Stimulated activated naive CD8-positive, alpha-beta T cell treated with anti-CD3 and anti-CD28 coated beads, Interleukin-15, Interleukin-2, amounts not matched to agents 100 ng/mL and 50 ng/mL, for 24 hours (primary cell): Measurements from ENCODE around the gene REEP3.

Source experiments
- H3K27ac Mint-ChIP-seq: one replicate; pipeline ENCODE4 v1.8.0; 2021; ENCODE audit warnings: mild to moderate bottlenecking, mixed read lengths
- H3K27me3 Mint-ChIP-seq: one replicate; pipeline ENCODE4 v1.8.0; 2021; ENCODE audit warnings: mixed read lengths
- H3K36me3 Mint-ChIP-seq: one replicate; pipeline ENCODE4 v1.8.0; 2021; ENCODE audit warnings: low read depth, mixed read lengths
- H3K4me1 Mint-ChIP-seq: one replicate; pipeline ENCODE4 v1.8.0; 2021; ENCODE audit warnings: low read depth, mixed read lengths
- H3K4me3 Mint-ChIP-seq: one replicate; pipeline ENCODE4 v1.8.0; 2021; ENCODE audit warnings: mild to moderate bottlenecking, mixed read lengths
- H3K9me3 Mint-ChIP-seq: one replicate; pipeline ENCODE4 v1.8.0; 2021; ENCODE audit warnings: mixed read lengths

Gene REEP3

DNA sequence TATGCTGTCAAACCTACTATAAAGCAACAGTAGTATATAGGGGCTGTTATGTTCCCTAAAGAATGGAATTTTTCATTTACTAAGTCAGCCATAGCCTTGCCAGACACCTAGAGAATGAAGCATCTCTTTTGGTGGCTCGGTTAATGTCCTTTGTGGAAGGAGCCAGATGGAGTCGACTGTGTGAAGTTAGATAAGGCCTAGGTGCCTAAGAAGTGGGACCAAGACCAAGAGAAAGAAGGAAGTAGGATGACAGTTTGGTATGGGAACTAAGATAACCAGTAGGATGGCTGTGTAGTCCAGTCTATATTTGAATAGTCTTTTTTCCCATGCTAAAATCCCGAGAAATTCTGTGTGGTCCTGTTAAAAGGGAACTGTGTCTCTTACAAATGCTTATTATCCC lies 62.2 kb downstream of the REEP3 start:
- Mint-ChIP-seq H3K9me3 (no peaks in the 10 kb centered on the region), H3K36me3 (no peaks in the 10 kb centered on the region), H3K27ac (no peak overlapping the region), H3K4me1 (no peaks in the 10 kb centered on the region), H3K27me3 (no peaks in the 10 kb centered on the region), H3K4me3 (no peak overlapping the region)

DNA sequence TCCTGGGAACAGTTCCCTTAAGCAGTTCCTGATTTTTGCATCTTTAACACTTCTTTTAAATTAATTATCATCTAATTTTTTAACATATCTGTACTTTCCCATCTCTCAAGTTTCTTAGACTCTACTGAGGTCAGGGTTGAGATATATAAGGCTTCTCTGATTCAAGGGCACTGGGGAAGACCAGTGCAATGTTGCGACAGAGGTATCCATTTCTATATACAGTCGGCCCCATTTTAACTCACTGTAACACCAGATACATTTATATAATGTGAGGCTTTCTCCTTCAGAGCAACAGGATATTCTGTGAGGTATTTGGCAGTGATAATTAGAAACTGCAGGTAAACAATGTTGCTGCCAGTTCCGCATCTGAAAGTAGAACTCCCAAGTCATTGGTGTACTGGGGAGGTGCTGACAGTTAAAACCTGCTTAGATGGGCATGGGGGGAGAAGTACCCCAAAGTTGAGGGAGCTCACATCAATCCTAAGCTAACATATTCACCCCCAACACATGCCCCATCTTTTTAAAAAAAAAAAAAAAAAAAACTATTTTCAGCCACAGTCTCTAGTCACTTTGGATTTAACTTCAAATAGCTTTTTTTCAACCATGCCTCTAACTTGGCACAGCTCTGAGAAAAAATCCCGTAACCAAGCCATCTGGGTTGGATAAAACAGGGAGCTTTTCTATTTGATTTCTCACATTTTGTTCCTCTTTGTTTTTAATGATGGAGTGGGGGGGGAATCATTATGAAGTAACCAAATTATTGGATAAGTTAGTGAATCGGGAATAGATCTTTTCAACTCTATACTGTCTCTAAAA lies 62.9 kb downstream of the REEP3 start:
- Mint-ChIP-seq H3K36me3 (no peaks in the 10 kb centered on the region), H3K4me1 (no peaks in the 10 kb centered on the region), H3K9me3 (no peaks in the 10 kb centered on the region), H3K27me3 (no peaks in the 10 kb centered on the region), H3K27ac (no peak overlapping the region), H3K4me3 (no peak overlapping the region)

DNA sequence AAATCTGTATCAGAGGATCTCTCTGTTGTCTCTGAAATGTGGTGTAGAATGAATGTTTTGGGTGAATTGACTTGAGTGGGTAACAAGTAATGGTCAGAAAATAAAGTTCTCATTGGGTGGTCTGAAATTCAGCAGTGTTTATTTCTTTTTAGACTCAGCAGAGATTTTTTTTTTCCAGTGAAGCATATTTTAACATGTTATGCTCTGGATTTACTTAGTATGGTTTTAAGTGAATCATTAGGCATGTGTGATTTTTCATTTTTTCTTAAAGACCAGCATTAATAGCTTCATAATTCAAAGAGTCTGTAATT lies 63.5 kb downstream of the REEP3 start:
- H3K36me3 Mint-ChIP-seq, result no peaks in the 10 kb centered on the region

DNA sequence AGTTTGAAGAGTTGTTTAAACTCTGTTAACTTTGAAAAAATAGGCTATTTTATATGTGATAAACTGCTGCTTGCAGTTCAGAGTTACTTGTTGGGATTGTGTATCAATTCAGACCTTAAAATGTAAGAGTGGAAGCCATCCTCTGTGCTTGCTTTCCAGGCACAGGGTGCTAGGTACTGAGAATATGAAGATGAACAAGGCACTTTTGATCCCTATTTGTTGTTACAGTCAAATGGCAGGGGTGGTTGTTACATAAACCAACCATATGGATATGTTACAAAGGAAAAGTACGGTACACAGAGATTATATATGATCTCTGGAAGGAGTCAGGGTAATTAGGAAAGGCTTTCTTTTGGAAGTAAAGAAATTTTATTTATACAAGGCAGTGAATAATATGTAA lies 63.8 kb downstream of the REEP3 start:
- Mint-ChIP-seq H3K27ac (no peak overlapping the region), H3K36me3 (no peaks in the 10 kb centered on the region), H3K27me3 (no peaks in the 10 kb centered on the region), H3K4me3 (no peak overlapping the region), H3K4me1 (no peaks in the 10 kb centered on the region), H3K9me3 (no peaks in the 10 kb centered on the region)

More for the DNA sequence above, 63.5 kb downstream of the REEP3 start:
- no peak overlapping the region for H3K27ac Mint-ChIP-seq
- no peaks in the 10 kb centered on the region for H3K27me3 Mint-ChIP-seq
- no peak overlapping the region for H3K4me3 Mint-ChIP-seq
- no peaks in the 10 kb centered on the region for H3K4me1 Mint-ChIP-seq
- H3K9me3 Mint-ChIP-seq, result no peaks in the 10 kb centered on the region

DNA sequence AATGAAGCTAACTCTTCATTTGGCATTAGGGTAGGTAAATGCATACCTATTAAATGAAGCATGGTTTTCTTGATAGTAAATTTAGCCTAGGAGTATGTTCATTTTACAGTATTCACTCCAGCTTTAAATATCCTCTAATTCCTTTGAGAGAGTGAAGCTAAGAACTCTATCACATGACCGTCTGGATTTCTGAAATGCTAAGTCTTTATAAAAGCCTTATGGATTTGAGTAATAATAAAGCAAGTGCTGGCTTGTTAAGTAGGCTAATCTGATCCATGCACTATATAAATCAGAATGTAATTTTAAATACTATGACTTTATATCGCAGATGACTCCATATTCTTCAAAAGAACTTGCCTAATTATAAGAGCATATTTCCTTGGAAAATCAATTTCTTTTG lies 64.8 kb downstream of the REEP3 start:
- no peaks in the 10 kb centered on the region for H3K4me1 Mint-ChIP-seq

DNA sequence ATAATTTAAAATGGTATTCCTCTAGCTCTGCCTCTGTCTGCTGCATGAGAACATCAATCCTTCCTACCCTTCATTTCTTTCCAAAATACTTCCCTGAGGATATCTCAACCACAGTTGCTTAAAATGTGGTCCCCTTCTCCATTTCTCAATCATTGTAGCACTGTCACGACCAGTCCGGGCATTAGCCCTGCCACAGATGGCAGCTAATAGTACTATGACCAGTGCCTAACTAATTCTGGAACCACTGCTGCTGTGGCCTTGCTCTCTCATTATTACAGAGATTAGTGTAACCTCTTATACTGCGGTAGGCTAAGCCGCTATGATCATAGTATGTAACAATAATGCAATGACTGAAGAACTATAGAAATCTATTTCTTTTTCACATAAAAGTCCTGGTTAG lies 66.0 kb downstream of the REEP3 start:
- H3K4me3 Mint-ChIP-seq, result no peak overlapping the region
- no peaks in the 10 kb centered on the region for H3K9me3 Mint-ChIP-seq
- no peaks in the 10 kb centered on the region for H3K36me3 Mint-ChIP-seq
- H3K27me3 Mint-ChIP-seq, result no peaks in the 10 kb centered on the region
- no peak overlapping the region for H3K27ac Mint-ChIP-seq
- H3K4me1 Mint-ChIP-seq, result no peaks in the 10 kb centered on the region

More for the DNA sequence above, 64.8 kb downstream of the REEP3 start:
- H3K27ac Mint-ChIP-seq, result no peak overlapping the region
- no peaks in the 10 kb centered on the region for H3K36me3 Mint-ChIP-seq
- no peak overlapping the region for H3K4me3 Mint-ChIP-seq
- no peaks in the 10 kb centered on the region for H3K9me3 Mint-ChIP-seq
- H3K27me3 Mint-ChIP-seq, result no peaks in the 10 kb centered on the region

DNA sequence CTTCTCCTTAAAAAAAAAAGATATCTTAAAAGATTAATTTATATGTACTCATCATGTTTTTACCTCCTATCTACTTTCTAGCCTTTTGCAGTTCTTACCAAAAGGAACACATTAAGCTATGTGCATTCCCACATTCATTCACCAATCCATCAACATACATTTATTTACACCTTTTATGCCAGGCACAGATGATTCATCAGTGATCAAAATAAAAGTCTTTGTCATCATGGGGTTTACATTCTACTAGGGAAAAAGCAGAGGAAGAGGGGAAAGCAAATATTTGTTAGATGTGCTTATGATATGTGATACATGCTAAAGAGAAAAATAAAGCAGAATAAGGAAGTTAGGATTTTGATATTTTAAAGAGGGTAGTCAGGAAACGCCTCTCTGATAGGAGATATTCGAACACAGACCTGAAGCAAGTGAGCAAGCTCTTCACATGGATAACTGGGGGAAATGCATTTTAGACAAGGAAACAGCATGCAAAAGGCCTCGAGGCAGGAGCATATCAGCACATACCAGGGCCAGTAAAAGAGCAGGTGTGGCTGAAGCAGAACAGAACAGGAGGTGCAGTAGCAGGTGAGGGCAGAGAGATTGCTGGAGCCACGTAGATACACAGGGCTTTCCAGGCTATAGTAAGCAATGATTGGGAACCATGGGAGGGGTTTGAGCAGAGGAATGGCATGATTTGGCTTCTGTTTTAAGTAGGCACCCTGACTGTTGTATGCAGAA lies 67.4 kb downstream of the REEP3 start:
- Mint-ChIP-seq H3K4me3 (no peak overlapping the region), H3K4me1 (no peaks in the 10 kb centered on the region), H3K9me3 (no peaks in the 10 kb centered on the region), H3K27me3 (no peaks in the 10 kb centered on the region), H3K27ac (no peak overlapping the region), H3K36me3 (peaks cover 2% of the 10 kb centered on the region)

DNA sequence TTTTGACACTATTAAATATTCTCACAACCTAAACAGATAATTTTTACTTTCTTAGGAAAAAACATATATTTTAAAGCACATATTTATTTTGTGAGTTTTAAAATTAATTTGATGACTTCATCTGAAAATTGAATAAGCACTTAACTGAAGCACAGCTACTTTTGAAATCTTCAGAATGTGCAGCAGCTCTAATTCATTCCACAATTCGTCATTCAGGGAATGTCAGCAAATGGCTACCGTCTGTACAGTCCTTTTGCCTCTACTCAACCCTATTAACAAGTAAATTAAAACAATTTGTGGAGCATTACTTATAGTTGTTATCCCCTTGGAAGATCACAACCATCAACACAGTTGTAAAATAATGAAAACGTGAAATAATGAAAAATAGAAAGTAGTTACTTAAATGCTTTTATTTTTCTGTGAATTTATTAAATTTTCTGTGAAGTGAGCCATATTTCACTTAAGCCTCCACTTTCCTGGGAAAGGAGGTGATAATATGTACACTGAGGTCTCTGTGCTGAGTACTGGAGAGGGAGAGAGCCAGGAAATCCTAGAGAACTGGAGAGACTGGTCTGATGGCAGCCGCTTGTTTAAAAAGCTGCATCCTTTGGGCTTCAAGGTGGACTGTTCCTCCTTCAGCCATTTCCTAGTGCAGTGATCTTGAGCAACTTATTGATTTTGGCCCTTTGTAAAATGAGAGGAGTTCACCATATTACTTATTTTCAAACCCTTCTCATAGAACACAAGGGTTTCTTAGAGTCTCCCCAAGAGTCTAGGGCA lies 70.6 kb downstream of the REEP3 start:
- Mint-ChIP-seq H3K9me3 (no peaks in the 10 kb centered on the region), H3K27ac (no peak overlapping the region), H3K4me3 (no peak overlapping the region), H3K4me1 (no peaks in the 10 kb centered on the region), H3K36me3 (peaks cover 25% of the 10 kb centered on the region), H3K27me3 (no peaks in the 10 kb centered on the region)

DNA sequence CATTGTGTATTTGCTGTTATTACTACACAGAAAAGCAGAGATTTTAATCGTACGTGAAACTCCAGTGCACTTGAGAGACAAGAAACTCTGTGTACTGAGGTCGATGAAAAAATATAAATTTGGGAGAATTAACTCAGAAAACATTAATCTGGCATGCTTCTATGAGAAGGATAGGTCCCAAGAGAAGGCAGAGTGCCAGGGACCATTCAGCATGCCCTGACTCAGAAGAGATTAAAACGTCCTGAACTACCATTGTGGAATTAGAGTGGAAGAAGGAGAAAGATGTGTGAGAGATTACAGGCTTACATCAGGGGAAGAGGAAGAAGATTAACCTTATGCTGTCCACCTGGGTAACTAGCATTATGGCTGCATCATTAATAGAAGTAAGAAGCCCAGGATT lies 72.4 kb downstream of the REEP3 start:
- Mint-ChIP-seq H3K4me1 (no peaks in the 10 kb centered on the region), H3K27me3 (no peaks in the 10 kb centered on the region), H3K27ac (no peak overlapping the region), H3K4me3 (no peak overlapping the region), H3K36me3 (peaks cover 33% of the 10 kb centered on the region), H3K9me3 (no peaks in the 10 kb centered on the region)

DNA sequence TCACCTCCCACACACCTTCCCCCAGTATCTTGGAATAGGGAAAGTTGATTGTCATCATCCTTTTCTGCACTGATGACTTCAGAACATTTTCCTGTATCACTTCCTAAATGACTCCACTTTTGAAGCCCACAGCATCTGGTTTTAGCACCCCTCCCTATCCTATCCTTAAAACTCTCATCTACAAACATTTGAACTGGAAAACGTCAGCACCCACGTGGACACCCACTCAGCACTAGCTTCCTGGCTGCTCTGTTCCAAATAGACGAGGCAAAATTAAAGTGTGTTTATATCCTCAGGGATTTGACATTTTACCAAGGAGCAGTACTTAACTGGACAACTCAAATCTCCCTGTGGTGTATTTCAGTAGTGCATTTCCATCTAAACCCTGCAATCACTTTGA lies 73.9 kb downstream of the REEP3 start:
- no peaks in the 10 kb centered on the region for H3K27me3 Mint-ChIP-seq
- no peaks in the 10 kb centered on the region for H3K9me3 Mint-ChIP-seq
- H3K36me3 Mint-ChIP-seq, result peaks cover 40% of the 10 kb centered on the region
- no peak overlapping the region for H3K27ac Mint-ChIP-seq
- H3K4me1 Mint-ChIP-seq, result no peaks in the 10 kb centered on the region
- H3K4me3 Mint-ChIP-seq, result no peak overlapping the region

DNA sequence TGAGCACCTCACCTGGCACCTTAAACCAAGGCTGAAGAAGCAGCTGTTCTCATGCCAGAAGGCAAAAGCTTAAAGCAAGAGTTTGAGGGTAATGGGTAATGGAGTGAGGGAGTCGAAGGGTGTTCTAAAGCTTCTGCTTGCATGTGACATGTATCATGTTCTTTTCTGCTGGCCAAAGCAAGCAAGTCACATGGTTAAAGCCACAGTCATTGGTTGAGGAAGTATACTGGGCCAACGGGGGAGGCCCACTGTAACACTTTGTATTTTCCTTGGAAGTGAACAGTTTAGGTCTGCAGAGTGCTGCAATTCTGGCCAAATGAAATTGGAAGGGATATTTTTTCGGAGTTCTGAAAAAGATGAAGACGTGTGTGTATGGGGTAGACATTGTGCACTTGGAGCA lies 75.7 kb downstream of the REEP3 start:
- Mint-ChIP-seq H3K4me1 (no peaks in the 10 kb centered on the region), H3K27ac (no peak overlapping the region), H3K27me3 (no peaks in the 10 kb centered on the region), H3K36me3 (peaks cover 41% of the 10 kb centered on the region), H3K9me3 (no peaks in the 10 kb centered on the region), H3K4me3 (no peak overlapping the region)

DNA sequence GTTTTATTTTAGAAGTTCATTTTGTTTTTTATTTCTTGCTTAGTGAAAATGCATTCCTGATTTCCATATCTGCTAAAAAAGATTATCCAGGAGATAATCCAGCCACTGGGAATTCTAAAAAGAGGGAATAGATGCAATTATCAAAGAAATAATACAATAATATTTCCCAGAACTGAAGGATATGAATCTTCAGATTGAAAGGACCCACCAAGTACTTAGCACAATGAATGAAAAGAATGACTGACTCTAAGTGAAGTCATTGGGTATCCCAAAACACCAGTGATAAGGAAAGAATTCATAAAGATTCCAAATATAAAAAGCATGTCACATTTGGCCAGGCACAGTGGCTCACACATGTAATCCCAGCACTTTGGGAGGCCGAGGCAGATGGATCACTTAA lies 79.3 kb downstream of the REEP3 start:
- Mint-ChIP-seq H3K9me3 (no peaks in the 10 kb centered on the region), H3K4me1 (no peaks in the 10 kb centered on the region), H3K36me3 (peaks cover 31% of the 10 kb centered on the region), H3K4me3 (no peak overlapping the region), H3K27ac (no peak overlapping the region), H3K27me3 (no peaks in the 10 kb centered on the region)

DNA sequence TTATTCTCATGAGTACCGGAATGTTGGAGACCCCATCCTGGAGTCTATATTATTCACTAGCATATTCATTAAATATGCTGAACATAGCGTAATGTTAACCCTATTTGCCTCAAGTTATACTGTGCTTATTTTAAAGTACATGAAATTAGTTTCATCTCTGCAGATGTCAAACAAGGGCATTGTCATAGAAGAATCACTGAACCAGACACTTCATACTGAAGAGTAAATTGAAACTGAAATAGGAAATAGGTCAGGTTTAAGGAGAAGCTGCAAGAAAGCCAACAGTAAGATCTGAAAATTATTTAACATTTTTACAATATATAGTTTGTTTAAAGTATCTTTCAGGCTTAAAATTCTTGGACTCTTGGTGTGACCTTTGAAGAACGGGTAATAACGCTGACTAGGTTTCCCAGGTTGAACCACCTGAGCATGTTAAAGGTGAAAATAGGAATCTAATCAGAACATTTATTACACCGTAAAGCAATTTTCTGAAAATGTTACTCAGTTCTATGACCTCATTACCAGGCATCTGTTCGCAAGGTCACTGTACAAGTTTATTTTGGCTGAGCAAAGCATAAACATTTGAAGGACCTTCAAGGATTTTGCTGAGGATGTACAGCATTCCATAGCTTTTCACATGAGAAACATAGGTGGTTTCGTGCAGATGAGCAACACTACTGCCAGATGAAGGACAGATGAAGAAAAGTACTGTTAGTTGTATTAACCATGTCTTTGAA lies 82.7 kb downstream of the REEP3 start:
- H3K27me3 Mint-ChIP-seq, result no peaks in the 10 kb centered on the region
- peaks cover 9% of the 10 kb centered on the region for H3K4me1 Mint-ChIP-seq
- peaks cover 10% of the 10 kb centered on the region for H3K36me3 Mint-ChIP-seq
- H3K9me3 Mint-ChIP-seq, result no peaks in the 10 kb centered on the region
- no peak overlapping the region for H3K4me3 Mint-ChIP-seq
- no peak overlapping the region for H3K27ac Mint-ChIP-seq

DNA sequence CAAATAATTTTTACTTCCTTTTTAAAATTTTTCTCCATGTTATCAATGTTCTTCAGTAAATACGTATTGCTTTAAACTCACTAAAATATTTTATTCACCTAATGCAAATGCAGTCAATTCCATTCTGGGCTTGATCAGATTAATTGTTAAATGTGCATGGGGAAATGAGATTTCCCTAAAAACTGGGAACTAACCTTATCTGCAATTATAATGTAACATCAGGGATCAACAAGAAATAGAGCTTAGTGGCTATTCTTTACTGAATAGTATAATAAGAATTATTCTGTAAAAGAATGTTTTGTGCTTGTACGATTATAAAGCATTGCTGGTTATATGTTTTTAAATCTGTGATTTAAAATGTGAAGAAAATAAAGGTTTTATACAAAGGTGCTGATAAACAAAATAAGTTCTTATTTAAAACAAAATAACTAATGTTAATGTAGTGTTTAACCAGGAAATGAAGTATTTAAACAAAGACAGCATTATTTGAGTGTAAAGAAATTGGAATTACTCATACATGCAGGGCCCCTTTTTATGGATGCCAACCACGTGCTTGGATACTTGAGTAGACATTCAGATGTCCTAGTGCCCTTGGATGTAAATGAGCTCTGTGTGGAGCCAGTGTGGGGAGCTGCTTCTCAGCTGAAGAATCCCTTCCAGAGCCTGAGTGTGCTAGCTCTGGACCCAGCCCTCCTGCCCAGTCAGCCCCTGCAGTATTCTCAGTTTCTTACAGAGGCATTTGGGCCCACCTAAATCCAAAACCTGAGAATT lies 84.2 kb downstream of the REEP3 start:
- Mint-ChIP-seq H3K9me3 (no peaks in the 10 kb centered on the region), H3K36me3 (peaks cover 4% of the 10 kb centered on the region), H3K4me1 (peaks cover 9% of the 10 kb centered on the region), H3K27ac (no peak overlapping the region), H3K4me3 (no peak overlapping the region), H3K27me3 (no peaks in the 10 kb centered on the region)
